ENCODE data around the gene ZBTB5.

DNA sequence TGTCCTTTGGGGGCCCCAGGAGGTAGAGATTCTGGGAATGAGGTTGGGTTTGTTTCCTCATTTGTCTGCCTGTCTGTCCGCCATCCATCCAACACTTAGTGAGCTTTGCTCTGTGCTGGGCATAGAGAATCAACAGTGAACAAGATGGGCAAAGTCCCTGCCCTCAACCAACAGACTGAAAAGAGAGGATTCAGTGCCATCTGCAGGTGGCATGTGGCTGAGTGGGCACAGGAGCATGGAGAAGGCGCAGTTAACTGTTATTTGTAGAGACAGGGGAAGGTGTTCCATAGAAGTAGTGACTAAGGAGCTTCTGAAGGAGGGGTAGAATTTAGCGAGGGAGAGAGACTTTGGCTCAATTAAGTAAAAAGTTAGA lies 43.6 kb upstream of the ZBTB5 start:
- TF ChIP-seq GABPA (IDR thresholded peaks at IDR 0.05 in 1 of 2, conservative IDR thresholded peaks at IDR 0.05 in 1 of 2) (no peak), RAD21 (IDR thresholded peaks at IDR 0.05) (peak; percentile 86 to 93), YY1 (IDR thresholded peaks at IDR 0.05) (peak; percentile 23), REST (IDR thresholded peaks at IDR 0.05) (no peak), HNF4A (conservative IDR thresholded peaks at IDR 0.05) (peak; percentile 93 to 94), MAX (IDR thresholded peaks at IDR 0.05) (no peak), TAF1 (conservative IDR thresholded peaks at IDR 0.05) (no peak), EGR1 (IDR thresholded peaks at IDR 0.05; ENCODE audit: low read depth in 2 of 2) (peak in 1 of 2 donors; percentile 46), RXRA (IDR thresholded peaks at IDR 0.05) (peak in 1 of 2 donors; percentile 39), SP1 (IDR thresholded peaks at IDR 0.05) (peak; percentile 64), ATF3 (IDR thresholded peaks at IDR 0.05) (no peak)
- TF ChIP-seq, protein P1, sequence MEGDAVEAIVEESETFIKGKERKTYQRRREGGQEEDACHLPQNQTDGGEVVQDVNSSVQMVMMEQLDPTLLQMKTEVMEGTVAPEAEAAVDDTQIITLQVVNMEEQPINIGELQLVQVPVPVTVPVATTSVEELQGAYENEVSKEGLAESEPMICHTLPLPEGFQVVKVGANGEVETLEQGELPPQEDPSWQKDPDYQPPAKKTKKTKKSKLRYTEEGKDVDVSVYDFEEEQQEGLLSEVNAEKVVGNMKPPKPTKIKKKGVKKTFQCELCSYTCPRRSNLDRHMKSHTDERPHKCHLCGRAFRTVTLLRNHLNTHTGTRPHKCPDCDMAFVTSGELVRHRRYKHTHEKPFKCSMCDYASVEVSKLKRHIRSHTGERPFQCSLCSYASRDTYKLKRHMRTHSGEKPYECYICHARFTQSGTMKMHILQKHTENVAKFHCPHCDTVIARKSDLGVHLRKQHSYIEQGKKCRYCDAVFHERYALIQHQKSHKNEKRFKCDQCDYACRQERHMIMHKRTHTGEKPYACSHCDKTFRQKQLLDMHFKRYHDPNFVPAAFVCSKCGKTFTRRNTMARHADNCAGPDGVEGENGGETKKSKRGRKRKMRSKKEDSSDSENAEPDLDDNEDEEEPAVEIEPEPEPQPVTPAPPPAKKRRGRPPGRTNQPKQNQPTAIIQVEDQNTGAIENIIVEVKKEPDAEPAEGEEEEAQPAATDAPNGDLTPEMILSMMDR (IDR thresholded peaks at IDR 0.05; ENCODE audit: low read depth, low read length, missing input control) = peak; percentile 67

Data from liver (tissue), 3 donors.